WTC11 (cell line): ENCODE measurements around the gene APBA1. TPM values are rescaled to one million over a fixed set of nuclear protein-coding genes. Genes with fewer than 3 reads are reported as not detected.

Experiments
- ATAC-seq: fragments of 200-7000 bp; cut with Tn5 transposase; 2 replicates; pipeline ENCODE4 v1.10.0; 2021; ENCODE audit warnings: mild to moderate bottlenecking, moderate library complexity
- CTCF ChIA-PET: fragments of 300-600 bp; sonication (Branson Sonifier 250); formaldehyde crosslinking; loops from one replicate; lab custom pipeline; 2021; ENCODE audit warnings: antibody characterized with exemption; lab: Charles Lee
- POLR2A ChIA-PET: fragments of 350-600 bp; sonication (Branson Sonifier 250); formaldehyde crosslinking; loops from one replicate; lab custom pipeline; 2021; ENCODE audit warnings: antibody characterized with exemption; lab: Charles Lee
- DNase-seq: peaks from one replicate; pipeline ENCODE4 v3.0.0; 2021; ENCODE audit warnings: low spot score
- H3K27ac Mint-ChIP-seq: 2 replicates; pipeline ENCODE4 v1.8.0; 2021; ENCODE audit warnings: mixed read lengths
- H3K27me3 Mint-ChIP-seq: 2 replicates; pipeline ENCODE4 v1.8.0; 2021; ENCODE audit warnings: low read depth, mild to moderate bottlenecking, moderate library complexity, mixed read lengths
- H3K36me3 Mint-ChIP-seq: 2 replicates; pipeline ENCODE4 v1.8.0; 2021; ENCODE audit warnings: mixed read lengths
- H3K4me1 Mint-ChIP-seq: 2 replicates; pipeline ENCODE4 v1.8.0; 2022; ENCODE audit warnings: mixed read lengths
- H3K4me3 Mint-ChIP-seq: 2 replicates; pipeline ENCODE4 v1.8.0; 2021; ENCODE audit warnings: mild to moderate bottlenecking, moderate library complexity, mixed read lengths
- H3K9me3 Mint-ChIP-seq: 2 replicates; pipeline ENCODE4 v1.8.0; 2021; ENCODE audit warnings: mixed read lengths
- ATF1 ChIP-seq: sonication (generic); formaldehyde crosslinking; IDR thresholded peaks from 2 replicates; pipeline ENCODE4 v1.8.1; 2023; ENCODE audit warnings: mild to moderate bottlenecking, moderate library complexity, missing genetic modification reagents
- ESRRA ChIP-seq: sonication (generic); formaldehyde crosslinking; IDR thresholded peaks from 2 replicates; pipeline ENCODE4 v1.8.1; 2022; ENCODE audit warnings: mild to moderate bottlenecking, missing genetic modification reagents, borderline replicate concordance
- ETV6 ChIP-seq: sonication (generic); formaldehyde crosslinking; IDR thresholded peaks from 2 replicates; pipeline ENCODE4 v1.8.1; 2022; ENCODE audit warnings: mild to moderate bottlenecking, missing genetic modification reagents
- JAZF1 ChIP-seq: fragments of 250-450 bp; sonication (Bioruptor Pico); IDR thresholded peaks from 2 replicates; pipeline ENCODE4 v1.9.0; 2021; ENCODE audit warnings: moderate library complexity, mild to moderate bottlenecking, inconsistent platforms
- MXD4 ChIP-seq: fragments of 250-450 bp; sonication (Bioruptor Pico); IDR thresholded peaks from 2 replicates; pipeline ENCODE4 v1.8.0; 2021; ENCODE audit warnings: mild to moderate bottlenecking, moderate library complexity, borderline replicate concordance
- NR1H2 ChIP-seq: sonication (generic); formaldehyde crosslinking; IDR thresholded peaks from 2 replicates; pipeline ENCODE4 v1.9.0; 2021; ENCODE audit warnings: mild to moderate bottlenecking, moderate library complexity, missing genetic modification reagents
- OVOL2 ChIP-seq: fragments of 250-450 bp; sonication (Bioruptor Pico); IDR thresholded peaks from 2 replicates; pipeline ENCODE4 v1.9.0; 2021; ENCODE audit warnings: mild to moderate bottlenecking, borderline replicate concordance
- TP53 ChIP-seq: sonication (generic); formaldehyde crosslinking; IDR thresholded peaks from 2 replicates; pipeline ENCODE4 v1.8.1; 2023; ENCODE audit warnings: mild to moderate bottlenecking, missing genetic modification reagents
- ZNF219 ChIP-seq: sonication (generic); formaldehyde crosslinking; IDR thresholded peaks from 2 replicates; pipeline ENCODE4 v1.8.0; 2023; ENCODE audit warnings: missing genetic modification reagents, mild to moderate bottlenecking, borderline replicate concordance
- ZNF263 ChIP-seq: sonication (generic); formaldehyde crosslinking; IDR thresholded peaks from 2 replicates; pipeline ENCODE4 v1.8.1; 2022; ENCODE audit warnings: low read depth, mild to moderate bottlenecking, moderate library complexity, missing genetic modification reagents
- ZNF416 ChIP-seq: fragments of 250-450 bp; sonication (Bioruptor Pico); IDR thresholded peaks from 2 replicates; pipeline ENCODE4 v1.9.0; 2021; ENCODE audit warnings: mild to moderate bottlenecking, inconsistent platforms
- total RNA-seq: library from RNA; stranded (reverse); gene quantifications from 3 replicates; pipeline ENCODE4 v1.2.3, GENCODE V29; 2021
- TF ChIP-seq, protein P1 (sequence below): sonication (generic); formaldehyde crosslinking; IDR thresholded peaks from 2 replicates; pipeline ENCODE4 v1.8.0; 2023; ENCODE audit warnings: mild to moderate bottlenecking, missing genetic modification reagents
- TF ChIP-seq, protein P2 (sequence below): sonication (generic); formaldehyde crosslinking; IDR thresholded peaks from 2 replicates; pipeline ENCODE4 v1.8.0; 2023; ENCODE audit warnings: missing genetic modification reagents, mild to moderate bottlenecking, borderline replicate concordance
- TF ChIP-seq, protein P3 (sequence below): sonication (generic); formaldehyde crosslinking; IDR thresholded peaks from 2 replicates; pipeline ENCODE4 v1.8.1; 2023; ENCODE audit warnings: mild to moderate bottlenecking, missing genetic modification reagents
- TF ChIP-seq, protein P4 (sequence below): fragments of 250-450 bp; sonication (Bioruptor Pico); conservative IDR thresholded peaks from 2 replicates; pipeline ENCODE4 v1.9.0; 2021; ENCODE audit warnings: mild to moderate bottlenecking
- TF ChIP-seq, protein P5 (sequence below): sonication (generic); formaldehyde crosslinking; IDR thresholded peaks from 2 replicates; pipeline ENCODE4 v1.8.0; 2022; ENCODE audit warnings: mild to moderate bottlenecking, missing genetic modification reagents

APBA1 gene
- total RNA-seq, 1 experiment from 2014 or later = 0.94 TPM

DNA sequence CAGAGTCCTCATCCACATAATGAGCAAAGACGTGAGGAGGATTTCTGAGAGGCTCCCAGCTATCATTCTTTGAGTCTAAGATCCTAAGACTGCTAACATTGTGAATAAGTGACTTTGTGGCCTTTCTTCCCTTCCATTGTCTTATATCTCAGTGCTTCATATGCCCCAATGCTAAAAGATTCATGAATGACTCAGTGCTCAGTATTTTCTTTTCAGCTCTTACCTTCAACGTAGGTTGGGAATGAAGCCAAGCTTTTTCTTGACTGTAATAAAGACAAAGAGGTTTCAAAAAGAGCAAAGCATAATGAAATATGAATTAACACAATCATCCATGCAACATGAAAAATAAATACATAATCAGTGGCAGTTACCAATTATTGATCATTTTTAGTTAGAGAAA is 200.7 kb downstream of the APBA1 start:
- ATAC-seq (no peak), DNase-seq (no peak)
- Mint-ChIP-seq H3K4me3 (no peak overlapping the region), H3K4me1 (peaks cover 13% of the 10 kb centered on the region), H3K36me3 (peaks cover under 1% of the 10 kb centered on the region; the same call in 1 of the 2 replicates), H3K9me3 (peaks cover 4% of the 10 kb centered on the region), H3K27me3 (peaks cover 8% of the 10 kb centered on the region), H3K27ac (no peak overlapping the region)
- CTCF ChIA-PET = no interaction called here
- no peak for TF ChIP-seq TP53
- POLR2A ChIA-PET = no interaction called here

DNA sequence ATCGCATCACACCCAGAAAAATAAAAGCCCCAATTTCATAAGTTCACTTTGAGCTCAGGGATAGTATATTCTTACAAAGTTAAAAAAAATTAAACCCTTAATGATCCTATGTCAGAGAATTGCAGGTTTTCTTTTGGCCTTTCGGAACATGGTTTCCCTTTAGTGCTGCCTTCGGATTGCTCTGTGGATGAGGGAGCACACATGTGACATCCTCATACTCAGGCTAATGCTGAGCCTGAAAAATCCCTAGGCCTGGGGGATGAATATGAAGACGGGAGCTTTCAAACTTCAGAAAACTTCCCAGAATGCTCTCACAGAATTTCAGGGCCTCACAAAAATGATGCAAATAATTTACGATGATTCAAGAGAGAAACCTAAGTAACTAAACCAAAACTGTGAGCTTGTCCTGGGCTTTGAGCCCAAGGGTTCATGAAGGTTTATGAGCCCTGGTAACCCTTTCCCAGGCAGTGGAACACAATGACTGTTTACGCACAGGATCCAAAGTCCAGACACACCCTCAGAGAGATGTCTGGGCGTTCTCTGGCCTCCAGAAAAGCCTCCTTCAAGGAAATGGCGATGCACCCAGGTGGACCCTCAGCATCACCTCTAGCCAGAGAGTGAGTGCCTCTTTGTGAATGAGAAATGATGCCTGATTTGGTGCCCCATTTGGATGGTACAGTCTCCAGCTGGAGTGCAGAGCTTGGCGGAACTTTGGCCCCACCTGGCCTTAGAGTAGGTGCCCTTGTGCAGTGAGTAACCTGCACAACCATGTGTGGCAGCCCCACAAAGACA is 201.8 kb downstream of the APBA1 start:
- CTCF ChIA-PET = no interaction called here
- TF ChIP-seq, protein P1, sequence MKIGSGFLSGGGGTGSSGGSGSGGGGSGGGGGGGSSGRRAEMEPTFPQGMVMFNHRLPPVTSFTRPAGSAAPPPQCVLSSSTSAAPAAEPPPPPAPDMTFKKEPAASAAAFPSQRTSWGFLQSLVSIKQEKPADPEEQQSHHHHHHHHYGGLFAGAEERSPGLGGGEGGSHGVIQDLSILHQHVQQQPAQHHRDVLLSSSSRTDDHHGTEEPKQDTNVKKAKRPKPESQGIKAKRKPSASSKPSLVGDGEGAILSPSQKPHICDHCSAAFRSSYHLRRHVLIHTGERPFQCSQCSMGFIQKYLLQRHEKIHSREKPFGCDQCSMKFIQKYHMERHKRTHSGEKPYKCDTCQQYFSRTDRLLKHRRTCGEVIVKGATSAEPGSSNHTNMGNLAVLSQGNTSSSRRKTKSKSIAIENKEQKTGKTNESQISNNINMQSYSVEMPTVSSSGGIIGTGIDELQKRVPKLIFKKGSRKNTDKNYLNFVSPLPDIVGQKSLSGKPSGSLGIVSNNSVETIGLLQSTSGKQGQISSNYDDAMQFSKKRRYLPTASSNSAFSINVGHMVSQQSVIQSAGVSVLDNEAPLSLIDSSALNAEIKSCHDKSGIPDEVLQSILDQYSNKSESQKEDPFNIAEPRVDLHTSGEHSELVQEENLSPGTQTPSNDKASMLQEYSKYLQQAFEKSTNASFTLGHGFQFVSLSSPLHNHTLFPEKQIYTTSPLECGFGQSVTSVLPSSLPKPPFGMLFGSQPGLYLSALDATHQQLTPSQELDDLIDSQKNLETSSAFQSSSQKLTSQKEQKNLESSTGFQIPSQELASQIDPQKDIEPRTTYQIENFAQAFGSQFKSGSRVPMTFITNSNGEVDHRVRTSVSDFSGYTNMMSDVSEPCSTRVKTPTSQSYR (CRISPR knock-in tag) = no peak
- no peak for TF ChIP-seq ZNF219 (CRISPR knock-in tag)
- TF ChIP-seq ATF1 (CRISPR knock-in tag) = no peak
- no peak for TF ChIP-seq ESRRA (CRISPR knock-in tag)
- no peak for TF ChIP-seq TP53
- no peak for TF ChIP-seq ZNF416 (CRISPR knock-in tag)
- TF ChIP-seq, protein P2, sequence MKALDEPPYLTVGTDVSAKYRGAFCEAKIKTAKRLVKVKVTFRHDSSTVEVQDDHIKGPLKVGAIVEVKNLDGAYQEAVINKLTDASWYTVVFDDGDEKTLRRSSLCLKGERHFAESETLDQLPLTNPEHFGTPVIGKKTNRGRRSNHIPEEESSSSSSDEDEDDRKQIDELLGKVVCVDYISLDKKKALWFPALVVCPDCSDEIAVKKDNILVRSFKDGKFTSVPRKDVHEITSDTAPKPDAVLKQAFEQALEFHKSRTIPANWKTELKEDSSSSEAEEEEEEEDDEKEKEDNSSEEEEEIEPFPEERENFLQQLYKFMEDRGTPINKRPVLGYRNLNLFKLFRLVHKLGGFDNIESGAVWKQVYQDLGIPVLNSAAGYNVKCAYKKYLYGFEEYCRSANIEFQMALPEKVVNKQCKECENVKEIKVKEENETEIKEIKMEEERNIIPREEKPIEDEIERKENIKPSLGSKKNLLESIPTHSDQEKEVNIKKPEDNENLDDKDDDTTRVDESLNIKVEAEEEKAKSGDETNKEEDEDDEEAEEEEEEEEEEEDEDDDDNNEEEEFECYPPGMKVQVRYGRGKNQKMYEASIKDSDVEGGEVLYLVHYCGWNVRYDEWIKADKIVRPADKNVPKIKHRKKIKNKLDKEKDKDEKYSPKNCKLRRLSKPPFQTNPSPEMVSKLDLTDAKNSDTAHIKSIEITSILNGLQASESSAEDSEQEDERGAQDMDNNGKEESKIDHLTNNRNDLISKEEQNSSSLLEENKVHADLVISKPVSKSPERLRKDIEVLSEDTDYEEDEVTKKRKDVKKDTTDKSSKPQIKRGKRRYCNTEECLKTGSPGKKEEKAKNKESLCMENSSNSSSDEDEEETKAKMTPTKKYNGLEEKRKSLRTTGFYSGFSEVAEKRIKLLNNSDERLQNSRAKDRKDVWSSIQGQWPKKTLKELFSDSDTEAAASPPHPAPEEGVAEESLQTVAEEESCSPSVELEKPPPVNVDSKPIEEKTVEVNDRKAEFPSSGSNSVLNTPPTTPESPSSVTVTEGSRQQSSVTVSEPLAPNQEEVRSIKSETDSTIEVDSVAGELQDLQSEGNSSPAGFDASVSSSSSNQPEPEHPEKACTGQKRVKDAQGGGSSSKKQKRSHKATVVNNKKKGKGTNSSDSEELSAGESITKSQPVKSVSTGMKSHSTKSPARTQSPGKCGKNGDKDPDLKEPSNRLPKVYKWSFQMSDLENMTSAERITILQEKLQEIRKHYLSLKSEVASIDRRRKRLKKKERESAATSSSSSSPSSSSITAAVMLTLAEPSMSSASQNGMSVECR (CRISPR knock-in tag) = no peak
- TF ChIP-seq, protein P3, sequence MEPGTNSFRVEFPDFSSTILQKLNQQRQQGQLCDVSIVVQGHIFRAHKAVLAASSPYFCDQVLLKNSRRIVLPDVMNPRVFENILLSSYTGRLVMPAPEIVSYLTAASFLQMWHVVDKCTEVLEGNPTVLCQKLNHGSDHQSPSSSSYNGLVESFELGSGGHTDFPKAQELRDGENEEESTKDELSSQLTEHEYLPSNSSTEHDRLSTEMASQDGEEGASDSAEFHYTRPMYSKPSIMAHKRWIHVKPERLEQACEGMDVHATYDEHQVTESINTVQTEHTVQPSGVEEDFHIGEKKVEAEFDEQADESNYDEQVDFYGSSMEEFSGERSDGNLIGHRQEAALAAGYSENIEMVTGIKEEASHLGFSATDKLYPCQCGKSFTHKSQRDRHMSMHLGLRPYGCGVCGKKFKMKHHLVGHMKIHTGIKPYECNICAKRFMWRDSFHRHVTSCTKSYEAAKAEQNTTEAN (CRISPR knock-in tag) = no peak
- TF ChIP-seq, protein P4, sequence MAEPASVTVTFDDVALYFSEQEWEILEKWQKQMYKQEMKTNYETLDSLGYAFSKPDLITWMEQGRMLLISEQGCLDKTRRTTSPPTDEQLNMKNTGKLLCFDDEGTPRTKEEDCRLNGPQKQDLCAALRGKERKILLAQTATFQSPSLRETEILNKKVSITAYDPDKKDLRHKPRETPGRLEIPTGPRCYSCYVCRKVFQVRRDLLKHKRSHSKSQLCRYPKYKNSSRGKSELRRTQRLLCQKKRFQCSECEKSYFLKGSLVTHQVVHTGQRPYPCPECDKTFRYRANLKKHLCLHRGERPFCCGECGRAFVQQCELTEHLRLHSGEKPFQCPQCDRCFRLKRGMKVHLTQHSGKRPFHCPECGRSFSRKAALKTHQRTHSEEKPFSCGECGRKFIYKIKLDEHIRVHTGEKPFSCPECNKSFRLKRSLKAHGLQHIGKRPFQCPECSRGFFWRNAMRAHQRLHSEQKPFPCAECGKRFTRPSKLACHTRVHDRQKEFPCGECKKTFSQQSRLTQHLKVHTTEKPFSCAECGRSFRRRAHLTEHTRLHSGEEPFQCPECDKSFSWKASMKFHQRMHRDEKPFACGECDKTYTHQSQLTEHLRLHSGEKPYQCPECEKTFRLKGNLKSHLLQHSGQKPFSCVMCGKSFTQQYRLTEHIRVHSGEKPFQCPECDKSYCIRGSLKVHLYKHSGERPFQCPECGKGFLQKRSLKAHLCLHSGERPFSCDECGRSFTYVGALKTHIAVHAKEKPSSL = no peak
- no peak for TF ChIP-seq ETV6
- no peak for TF ChIP-seq NR1H2 (CRISPR knock-in tag)
- no peak for TF ChIP-seq ZNF263 (CRISPR knock-in tag)
- TF ChIP-seq JAZF1 = no peak
- TF ChIP-seq OVOL2 (CRISPR knock-in tag) = no peak
- TF ChIP-seq, protein P5, sequence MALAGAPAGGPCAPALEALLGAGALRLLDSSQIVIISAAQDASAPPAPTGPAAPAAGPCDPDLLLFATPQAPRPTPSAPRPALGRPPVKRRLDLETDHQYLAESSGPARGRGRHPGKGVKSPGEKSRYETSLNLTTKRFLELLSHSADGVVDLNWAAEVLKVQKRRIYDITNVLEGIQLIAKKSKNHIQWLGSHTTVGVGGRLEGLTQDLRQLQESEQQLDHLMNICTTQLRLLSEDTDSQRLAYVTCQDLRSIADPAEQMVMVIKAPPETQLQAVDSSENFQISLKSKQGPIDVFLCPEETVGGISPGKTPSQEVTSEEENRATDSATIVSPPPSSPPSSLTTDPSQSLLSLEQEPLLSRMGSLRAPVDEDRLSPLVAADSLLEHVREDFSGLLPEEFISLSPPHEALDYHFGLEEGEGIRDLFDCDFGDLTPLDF (CRISPR knock-in tag) = no peak
- TF ChIP-seq MXD4 (CRISPR knock-in tag) = no peak

More for the DNA sequence above, 201.8 kb downstream of the APBA1 start:
- ATAC-seq = no peak
- POLR2A ChIA-PET = no interaction called here
- no peak for DNase-seq
- Mint-ChIP-seq H3K9me3 (no peaks in the 10 kb centered on the region), H3K27ac (no peak overlapping the region), H3K27me3 (peaks cover 2% of the 10 kb centered on the region), H3K4me1 (peaks cover 8% of the 10 kb centered on the region), H3K4me3 (no peak overlapping the region), H3K36me3 (no peaks in the 10 kb centered on the region; the same call in 1 of the 2 replicates)
